ENCODE data around the gene VEZT.
"Not testable (repeated sequence)": the region's sequence is repeated elsewhere in the genome, so short reads cannot be mapped to it uniquely, and the experiment has no call there.

The VEZT gene

GRCh38 chr12:95262808-95263207, 45.2 kb downstream of the VEZT start:
- DNase-seq = no peak

- no peak for DNase-seq
These were observed 48.2 kb downstream of the VEZT start for GRCh38 chr12:95265765-95266164.

GRCh38 chr12:95266254-95266653, 48.6 kb downstream of the VEZT start:
- no peak for DNase-seq

DNA sequence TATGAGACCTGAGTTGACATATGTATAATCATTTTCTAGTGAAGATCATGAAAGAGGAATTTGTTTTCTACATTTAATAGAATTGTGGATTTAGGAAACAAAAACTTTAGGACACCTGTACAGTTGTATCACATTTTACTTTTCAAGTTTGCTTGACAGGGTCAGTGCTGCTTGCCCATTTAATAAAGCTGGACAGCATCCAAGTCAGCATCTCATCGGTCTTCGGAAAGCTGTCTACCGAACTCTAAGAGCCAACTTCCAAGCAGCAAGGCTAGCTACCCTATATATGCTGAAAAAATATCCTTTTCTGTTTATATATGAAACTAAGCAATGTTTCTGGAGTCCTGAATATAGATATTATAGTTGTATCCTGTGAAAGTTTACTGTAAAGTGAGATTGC, 52.3 kb downstream of the VEZT start:
- no peak for DNase-seq

DNA sequence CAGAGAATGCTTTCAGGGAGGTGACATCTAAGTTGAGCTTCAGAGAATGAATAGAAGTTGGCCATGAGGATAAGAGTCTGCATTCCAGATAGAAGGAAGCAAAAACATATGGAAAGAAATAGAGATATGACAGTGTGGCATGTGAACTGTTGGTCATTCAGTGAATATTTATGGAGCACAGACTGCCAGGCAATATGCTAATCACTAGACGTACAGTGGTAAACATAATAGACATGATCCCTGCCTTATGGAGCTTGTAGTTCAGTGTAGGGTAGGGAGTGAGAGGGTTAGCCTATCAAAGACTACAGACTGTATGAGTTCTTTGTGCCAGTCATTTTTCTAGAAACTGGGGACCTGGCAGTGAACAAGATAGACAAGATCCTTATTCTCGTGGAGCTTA, 53.9 kb downstream of the VEZT start:
- DNase-seq = no peak

- no peak for DNase-seq
These were observed 59.5 kb downstream of the VEZT start for GRCh38 chr12:95277139-95277538.

DNA sequence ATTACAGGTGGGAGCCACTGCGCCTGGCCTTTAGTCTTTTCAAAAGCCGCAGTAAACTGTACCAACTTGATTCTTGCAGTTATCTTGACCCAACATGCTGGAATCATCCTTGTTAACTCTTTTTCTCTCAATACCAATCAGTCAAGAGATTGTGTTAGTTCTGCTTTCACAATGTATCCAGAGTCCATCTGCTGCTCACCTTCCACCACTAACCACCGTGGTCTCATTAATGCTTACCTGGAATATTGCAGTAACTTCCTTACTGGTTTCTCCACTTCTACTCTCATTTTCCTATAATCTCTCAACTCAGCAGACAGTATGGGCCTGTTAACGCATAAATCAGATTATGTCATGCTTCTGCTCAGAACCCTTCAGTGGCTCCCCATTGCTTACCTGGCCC, 62.2 kb downstream of the VEZT start:
- no peak for DNase-seq

DNA sequence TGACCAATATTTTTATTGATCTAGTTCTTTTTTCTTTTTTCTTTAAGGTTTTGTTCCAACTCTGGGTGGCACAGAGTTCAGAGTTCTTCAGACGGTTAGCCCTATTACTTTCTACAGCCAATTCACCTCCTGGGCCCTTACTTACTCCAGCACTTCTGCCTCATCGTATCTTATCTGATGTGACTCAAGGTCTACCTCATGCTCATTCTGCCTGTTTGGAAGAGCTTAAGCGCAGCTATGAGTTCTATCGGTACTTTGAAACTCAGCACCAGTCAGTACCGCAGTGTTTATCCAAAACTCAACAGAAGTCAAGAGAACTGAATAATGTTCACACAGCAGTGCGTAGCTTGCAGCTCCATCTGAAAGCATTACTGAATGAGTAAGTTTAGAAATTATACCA, 64.7 kb downstream of the VEZT start:
- no peak for DNase-seq

DNA sequence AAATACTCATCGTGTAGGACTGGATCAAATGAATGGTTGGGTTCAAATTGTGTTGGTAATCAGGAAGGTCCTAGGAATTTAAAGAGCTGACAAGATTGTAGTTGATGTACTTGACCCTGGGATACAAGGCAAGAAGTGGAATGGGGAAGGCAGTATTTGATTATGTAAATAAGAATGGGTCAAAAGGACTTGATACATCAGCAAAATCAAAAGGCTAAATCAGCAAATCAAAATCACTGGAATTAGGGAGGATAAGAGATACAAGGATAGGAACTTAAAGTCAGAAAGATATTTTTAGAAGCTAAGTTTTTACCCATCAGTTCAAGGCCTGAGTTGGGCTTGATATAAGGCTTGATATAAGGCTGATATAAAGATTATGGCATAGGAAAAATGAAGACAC, 65.8 kb downstream of the VEZT start:
- DNase-seq = no peak

- DNase-seq = no peak
These were observed 69.1 kb downstream of the VEZT start for GRCh38 chr12:95286713-95287112.

DNA sequence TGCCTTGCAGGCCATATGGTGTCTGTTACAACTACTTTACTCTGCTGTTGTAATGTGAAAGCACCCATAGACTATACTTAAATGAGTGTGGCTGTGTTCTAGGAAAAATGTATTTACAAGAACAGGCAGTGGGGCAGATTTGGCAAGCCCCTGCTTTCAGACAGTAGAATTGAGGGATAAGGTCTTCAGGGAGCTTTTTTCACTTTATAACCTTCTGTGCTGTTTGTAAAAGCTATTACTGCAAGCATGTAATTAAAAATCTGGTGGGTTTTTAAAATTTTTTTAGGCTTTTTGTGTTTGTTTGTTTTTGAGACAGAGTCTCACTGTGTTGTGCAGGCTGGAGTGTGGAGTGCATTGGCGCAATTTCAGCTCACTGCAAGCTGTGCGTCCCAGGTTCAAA, 73.9 kb downstream of the VEZT start:
- no peak for DNase-seq

DNA sequence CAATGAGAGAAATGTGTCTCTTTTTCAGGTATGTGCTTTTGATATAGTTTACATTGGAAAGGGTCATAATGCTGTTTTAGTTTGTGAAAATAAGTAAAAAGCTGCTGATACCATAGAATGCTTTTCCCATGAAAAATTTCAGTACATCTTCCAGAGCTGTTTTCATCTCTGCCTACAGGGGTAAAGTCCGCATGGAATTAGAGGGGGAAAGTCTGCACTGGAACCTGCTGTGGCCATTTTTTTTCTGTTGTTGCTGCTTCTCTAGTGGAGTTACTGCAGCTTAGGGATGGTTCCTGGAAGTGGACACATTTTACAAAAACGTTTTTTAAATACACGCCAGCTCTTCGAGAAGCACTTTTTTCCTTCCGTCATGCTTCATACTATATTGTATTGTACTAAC, 81.3 kb downstream of the VEZT start:
- DNase-seq = no peak

DNA sequence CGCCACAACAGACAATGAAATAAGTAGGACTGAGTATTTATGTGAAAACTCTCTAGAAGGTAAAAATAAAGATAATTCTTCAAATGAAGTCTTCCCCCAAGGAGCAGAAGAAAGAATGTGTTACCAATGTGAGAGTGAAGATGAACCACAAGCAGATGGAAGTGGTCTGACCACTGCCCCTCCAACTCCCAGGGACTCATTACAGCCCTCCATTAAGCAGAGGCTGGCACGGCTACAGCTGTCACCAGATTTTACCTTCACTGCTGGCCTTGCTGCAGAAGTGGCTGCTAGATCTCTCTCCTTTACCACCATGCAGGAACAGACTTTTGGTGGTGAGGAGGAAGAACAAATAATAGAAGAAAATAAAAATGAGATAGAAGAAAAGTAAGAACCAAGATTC, 82.7 kb downstream of the VEZT start:
- DNase-seq = no peak

DNA sequence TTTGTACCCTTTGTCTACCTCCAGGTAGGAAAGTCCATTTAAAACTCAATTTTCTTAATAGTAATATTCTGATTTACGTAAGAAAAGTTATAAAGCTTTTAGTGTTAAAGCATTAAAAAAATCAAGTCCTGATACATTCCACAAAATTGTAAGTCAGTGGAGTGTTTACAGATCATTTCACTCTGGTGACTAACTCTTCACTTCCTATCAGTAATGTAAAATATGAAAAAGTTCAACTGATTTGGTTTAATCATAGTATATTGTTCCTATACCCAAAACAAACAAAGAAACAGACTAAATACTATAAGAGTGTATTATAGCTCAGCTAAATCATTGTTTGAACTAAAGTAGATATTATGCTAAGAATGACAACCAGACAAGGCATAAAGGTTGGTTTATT, 85.9 kb downstream of the VEZT start:
- DNase-seq = no peak

GRCh38 chr12:95304673-95305198, 87.1 kb downstream of the VEZT start:
- DNase-seq = no peak

DNA sequence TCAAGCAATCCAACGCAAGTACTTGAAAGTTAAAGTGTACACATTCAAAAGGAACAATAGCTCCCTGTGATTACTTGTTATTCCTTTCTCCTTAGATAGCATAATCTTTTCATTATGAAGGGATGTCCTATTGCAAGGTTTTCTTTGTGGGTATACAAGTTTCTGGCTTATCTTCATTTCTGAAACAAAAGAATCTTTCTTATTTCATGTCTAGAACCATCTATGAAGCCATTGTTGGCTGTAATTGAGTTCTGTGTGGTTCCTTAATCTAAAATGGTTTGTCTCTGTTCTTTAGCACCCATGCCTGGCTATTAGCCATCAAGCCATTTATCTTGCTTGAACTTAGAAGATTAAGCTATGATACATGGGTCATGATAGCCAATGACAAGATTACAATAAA, 95.0 kb downstream of the VEZT start:
- DNase-seq = no peak

GRCh38 chr12:95314756-95315155, 97.1 kb downstream of the VEZT start:
- DNase-seq = not testable (repeated sequence)

DNA sequence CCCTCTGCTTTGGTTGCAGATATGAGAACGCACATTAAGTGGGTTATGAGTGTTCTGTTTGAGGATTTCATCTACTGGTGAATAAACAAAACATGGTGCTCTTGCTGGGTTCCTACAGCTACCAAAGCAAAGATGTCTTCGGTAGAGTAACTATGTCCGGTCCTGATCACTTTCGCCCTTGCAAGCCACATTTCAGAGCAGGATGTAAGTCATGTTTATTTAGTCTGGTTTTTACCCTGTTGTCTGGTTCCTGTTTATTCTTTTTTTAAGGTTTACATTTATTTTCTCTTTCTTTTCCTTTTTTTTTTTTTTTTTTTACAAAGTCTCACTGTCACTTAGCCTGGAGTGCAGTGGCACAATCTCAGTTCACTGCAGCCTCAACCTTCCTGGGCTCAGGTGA, 99.2 kb downstream of the VEZT start:
- DNase-seq = no peak

DNA sequence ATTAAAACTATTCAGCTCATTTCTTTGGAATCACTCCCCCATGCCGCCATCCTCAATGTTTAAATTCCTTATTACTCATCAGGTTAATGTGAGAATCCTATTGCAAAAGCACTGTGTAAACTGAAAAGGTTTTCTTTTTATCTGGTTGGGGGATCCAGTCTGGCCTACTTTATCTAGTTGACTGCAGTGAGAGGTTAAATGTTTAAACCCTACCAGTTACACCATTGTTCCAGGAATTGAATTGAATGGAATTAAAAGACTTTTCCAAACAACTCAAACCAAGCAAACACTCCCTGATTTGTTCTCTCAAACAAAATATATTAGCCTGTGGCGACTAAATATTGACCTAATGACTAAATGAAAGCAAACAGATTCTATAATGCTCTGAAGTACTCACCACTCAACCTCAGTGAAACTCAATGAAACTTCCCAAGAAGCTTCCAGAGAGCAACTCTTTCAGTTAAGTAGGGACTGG, 100.5 kb downstream of the VEZT start:
- DNase-seq = no peak

DNA sequence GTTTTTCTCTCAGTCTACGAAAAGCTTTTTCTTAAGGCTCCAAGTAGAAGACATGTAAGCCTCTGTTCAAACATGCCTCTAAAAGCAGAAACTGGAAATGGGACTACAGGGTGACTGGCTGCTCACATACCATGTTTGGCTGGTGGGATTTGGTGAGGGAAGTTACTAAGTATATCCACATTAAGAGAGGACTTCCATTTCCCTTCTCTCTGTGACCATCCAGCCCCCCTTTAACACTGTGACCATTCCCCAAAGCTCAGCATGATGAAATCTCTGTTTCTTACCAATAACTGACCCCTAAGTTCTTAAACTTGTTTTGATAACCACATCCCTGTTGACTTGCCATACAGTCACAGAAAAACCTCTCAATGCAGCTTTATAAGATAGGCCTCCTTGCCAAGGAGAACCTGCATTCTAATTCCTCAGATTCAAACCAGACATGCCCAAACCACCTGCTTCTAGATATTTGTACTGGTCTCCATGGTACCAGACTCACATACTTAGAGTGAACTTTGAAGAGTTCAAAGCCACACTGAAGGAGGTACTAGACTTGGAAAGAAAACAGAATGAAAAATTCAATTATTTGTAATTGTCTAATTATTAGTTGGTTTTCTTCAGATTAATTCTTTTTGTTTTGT, 102.2 kb downstream of the VEZT start:
- DNase-seq = no peak

DNA sequence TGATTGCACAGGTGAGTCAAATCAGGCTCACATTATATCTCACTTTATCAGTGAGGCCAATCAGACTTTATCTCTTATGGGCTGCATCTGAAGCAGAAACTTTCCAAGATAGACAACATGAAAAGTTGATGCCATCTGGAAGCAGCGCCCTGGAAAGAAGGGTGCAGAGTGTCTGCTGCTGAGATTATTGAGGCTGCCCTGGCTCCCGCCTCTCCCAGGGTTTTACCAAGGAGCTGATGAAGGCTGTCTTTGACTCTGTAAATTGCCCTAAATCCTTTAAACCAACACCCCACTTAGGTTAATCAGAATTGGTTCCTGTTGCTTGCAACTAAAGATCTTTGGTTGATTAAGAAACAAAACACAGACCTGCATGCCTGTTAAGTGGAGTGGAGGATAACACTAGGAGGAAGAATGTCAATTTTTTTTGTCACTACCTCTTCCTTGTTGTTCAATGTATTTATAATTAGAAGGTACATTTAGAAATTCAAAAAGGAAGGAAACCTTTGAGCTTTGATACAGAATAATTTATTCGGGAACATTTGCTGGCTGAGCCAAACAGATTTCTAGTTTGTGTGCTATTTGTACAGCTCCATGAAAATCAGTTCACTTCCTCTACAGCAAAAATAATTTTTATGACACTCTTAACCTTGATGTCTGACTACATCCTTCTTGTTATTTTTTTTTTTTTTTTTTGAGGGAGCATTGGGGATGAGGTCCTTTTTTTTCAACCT, 104.1 kb downstream of the VEZT start:
- no peak for DNase-seq

DNA sequence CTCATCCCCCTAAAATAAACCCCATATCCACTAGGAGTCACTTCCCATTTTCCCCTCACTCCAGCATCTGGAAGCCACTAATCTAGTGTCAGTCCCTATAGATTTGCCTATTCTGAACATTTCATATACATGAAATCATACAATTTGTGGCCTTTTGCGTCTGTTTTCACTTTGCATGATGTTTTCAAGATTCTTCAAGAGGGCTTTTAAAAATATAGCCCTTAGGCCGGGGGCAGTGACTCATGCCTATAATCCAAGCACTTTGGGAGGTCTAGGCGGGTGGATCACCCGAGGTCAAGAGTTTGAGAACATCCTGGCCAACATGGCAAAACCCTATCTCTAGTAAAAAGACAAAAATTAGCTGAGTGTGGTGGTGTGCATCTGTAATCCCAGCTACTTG, 104.7 kb downstream of the VEZT start:
- DNase-seq = no peak

DNA sequence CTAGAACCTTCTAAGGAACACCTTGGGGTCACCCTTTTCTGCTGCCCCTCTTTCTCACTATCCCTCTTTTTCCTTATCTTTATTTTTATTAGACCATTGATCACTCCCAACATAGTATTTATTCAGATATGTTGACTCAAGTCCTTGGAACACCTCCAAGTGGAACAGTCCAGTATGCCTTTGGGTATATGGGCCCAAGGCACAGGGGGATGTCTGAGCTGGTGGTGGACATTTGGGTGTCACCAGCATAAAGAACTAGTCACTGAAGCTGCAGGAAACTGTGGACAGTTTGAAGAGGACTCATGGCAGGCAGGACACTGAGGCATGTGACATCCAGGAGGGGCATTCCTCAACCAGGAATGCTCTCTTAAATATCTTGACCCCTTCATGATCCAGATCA, 105.6 kb downstream of the VEZT start:
- no peak for DNase-seq

DNA sequence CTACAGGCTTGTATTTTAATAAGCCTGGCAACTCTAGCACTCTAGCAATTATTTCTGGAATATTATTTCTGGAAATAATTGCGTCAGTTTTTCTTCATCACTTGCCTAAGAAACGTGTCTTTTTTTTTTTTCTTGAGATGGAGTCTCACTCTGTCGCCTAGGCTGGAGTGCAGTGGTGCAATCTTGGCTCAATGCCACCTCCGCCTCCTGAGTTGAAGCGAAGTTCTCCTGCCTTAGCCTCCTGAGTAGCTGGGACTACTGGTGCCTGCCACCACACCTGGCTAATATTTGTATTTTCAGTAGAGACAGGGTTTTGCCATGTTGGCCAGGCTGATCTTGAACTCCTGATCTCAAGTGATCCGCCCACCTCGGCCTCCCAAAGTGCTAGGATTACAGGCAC, 106.6 kb downstream of the VEZT start:
- not testable (repeated sequence) for DNase-seq

DNA sequence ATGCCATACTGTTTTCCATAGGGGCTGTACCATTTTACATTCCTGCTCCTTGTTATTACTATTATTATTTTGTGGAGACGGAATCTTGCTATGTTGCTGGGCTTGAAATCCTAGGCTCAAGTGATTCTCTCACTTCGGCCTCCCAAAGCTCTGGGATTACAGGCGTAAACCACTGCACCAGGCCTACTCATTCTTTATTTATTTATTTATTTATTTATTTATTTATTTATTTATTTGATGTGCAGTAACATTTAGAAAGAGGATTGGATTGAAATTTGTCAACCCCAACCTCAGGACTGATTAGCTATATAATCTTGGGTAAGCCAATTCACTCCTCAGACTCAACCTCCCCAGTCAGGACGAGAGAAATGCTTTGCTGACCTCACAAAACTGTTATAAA, 107.9 kb downstream of the VEZT start:
- DNase-seq = no peak
